Activated T-helper 1 cell treated with Interleukin-2 at 50 U/mL for 16 hours (primary cell): Measurements from ENCODE around the gene PRKN.

ENCODE experiments used
- DNase-seq: peaks from one replicate; pipeline ENCODE4 v3.0.0-alpha.2; 2020; ENCODE audit warnings: low read depth

PRKN gene

GRCh38 chr6:162615016-162615705, 112.4 kb downstream of the PRKN start:
- no peak for DNase-seq

DNA sequence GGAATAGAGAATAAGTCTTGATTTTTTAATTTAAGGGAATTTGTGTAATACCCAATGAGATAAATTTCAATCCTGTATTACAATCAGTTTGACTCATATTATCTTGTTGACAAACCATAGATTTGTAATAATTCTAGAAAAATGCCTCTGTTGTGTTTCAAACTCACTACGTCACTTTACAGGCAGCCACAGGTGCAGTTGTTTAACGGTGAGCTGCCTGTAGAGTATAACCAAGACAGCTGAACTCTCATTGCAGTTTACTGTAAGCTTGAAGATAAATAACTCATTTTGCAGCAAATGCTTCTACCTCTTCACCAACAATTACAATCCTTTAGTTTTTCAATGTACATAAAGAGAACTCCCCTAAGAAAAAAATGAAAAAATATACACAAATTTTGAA, 114.3 kb downstream of the PRKN start:
- DNase-seq, result no peak

- no peak for DNase-seq
Measured at GRCh38 chr6:162612613-162613012, 115.0 kb downstream of the PRKN start.

DNA sequence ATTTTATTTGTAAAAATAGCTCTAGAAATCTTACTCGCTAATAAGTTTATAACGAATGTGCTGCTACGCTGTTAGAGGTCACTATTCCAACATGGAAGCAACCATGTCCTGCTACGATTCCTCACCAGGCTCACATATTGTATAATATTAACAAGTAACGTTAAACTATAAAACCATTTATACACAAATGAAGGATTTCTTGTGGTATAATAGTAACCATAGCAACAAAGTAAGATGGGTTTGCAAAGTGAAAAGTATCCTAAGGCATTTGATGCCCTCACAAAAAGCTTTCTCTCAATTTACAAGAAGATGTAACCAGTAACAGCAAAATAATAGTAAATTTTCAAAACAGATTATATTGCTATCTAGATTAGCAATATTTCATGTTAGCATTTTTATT, 117.2 kb downstream of the PRKN start:
- no peak for DNase-seq

DNA sequence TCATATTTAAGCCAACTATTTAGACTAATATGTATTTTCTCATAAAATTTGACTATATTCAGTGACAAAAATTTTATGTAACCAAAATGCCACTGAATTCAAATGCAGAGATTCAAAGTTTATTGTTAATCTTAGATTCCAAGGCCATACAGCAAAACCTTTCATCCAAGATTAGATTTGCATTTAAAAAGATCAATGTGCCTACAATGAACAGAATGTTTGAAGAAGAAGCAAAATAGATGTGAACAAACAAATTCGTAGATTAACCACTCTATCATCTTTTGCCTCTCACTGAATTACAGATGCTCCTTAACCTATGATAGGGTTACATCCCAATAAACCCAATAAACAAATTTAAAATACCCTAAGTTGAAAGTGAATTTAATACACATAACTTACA, 121.7 kb downstream of the PRKN start:
- DNase-seq, result no peak

DNA sequence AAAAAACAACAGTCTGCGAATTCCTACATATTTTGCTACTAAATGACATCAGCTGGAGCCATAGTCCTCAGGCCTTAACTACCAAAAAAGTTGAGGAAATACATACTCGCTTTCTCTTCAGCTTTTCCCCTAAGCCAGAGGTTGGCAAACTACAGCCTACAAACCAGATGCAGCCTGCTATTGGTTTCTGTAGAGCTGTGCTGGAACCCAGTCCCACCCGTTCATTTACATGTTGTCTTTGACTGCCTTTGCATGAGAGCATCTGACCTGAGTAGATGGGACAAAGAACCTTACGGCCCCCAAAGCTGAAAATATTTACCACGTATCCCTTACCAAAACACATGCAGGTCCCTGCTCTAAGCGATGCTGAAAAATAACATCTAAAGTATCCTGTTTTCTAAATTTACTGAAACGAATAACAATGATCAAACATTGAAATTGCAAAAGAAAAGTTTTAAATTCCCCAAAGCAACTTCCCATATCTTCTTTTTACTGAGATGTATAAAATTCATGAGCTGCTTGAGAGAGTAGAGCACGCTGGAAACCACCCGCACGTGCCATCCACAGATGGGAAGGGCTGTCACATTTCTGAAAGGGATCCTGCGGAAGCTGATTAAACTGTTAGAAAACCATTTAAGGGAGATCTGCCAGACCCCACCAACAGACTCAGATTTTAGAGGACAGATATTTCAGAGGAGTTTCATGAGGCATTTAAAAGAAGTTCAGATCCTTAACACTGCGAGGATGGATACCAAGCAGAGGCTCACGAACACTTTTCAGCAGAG, 124.1 kb downstream of the PRKN start:
- DNase-seq, result no peak

- no peak for DNase-seq
Measured at GRCh38 chr6:162602759-162603158, 124.8 kb downstream of the PRKN start.

DNA sequence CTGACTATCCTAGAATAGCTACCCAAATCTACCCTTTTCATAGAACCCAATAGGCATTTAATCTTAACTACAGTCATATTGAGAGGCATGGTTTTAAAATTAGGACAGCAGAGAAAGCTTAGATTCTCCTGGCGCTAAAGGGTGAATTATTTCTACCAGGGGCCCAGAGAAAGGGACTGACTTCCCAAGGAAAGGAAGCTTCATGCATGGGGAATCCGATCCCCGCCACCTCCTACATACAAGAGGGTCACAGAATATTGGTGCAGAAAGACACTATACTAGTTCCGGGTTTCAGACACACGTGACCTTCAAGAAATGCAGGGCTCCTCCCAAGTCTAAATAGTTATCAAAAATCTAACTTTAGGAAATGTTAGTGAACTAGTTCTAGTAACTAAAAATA, 130.9 kb downstream of the PRKN start:
- DNase-seq, result no peak

DNA sequence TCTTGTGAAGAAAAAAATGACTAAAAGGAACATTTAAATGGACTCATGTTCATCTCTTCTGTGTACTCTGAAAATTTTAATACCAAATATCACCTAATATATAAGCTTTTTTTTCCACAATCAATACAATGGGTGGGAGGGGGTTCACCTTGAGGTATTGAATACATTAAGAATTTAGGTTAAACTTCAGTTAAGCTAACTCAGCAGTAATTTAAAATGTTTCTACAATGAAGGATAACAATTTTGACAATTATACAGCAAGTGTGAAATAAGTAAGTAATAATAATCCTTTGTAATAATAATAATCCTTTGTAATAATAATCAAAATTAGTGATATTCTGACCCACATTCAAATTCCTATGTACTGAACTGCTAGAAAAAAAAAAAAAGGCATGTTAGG, 136.0 kb downstream of the PRKN start:
- DNase-seq, result no peak

- no peak for DNase-seq
Measured at GRCh38 chr6:162581988-162582780, 145.4 kb downstream of the PRKN start.

GRCh38 chr6:162580619-162581018, 146.9 kb downstream of the PRKN start:
- DNase-seq, result no peak

DNA sequence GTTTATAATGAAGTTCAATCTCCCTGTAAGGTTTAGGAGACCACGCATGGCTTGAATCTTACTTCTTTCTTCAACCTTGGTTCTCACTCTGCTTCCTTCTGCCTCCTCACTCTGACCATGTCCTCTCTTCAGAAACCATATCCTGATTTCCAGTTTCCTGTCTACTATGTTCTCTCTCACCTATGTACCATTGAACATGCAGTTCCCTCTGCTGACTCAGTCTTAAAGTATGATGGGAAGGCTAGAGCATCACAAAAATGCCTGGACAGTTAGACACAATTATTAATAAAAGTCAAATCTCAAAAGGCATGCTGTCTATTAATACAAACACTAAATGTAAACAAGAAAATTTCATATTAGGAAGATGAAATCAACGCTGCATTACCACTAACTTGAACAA, 151.6 kb downstream of the PRKN start:
- no peak for DNase-seq

DNA sequence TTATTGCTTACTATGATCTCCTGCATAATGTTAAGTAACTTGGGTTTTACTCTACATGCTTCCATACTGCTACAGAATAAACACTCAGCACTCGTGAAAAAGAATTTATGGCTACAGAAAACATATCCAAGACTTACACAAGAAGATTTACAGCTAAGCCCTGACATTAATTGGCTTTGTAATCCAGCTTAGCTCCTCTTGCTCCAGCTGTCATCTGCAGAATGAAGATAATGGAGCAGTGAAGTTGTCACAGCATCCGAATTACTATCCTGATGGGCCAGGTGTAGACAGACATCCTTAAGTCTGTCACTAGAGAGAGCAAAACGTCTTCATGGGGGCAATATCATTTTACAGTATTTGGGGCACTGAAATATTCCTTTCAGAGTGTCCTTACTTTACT, 155.3 kb downstream of the PRKN start:
- DNase-seq, result no peak

DNA sequence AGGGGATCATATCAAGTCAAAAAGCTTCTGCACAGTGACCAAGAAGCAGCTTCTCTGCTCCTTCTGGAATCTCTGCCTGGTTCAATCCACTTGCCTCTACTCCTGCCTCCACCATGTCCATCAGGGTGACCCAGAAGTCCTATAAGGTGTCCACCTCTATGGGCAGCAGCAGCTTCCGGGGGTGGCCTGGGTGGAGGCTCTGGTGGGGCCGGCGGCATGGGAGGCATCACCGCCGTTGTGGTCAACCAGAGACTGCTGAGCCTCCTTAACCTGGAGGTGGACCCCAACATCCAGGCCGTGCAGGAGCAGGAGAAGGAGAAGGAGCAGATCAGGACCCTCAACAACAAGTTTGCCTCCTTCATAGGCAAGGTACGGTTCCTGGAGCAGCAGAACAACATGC, 159.3 kb downstream of the PRKN start:
- no peak for DNase-seq

GRCh38 chr6:162562041-162562440, 165.5 kb downstream of the PRKN start:
- DNase-seq, result no peak

- no peak for DNase-seq
Measured at GRCh38 chr6:162560891-162561290, 166.7 kb downstream of the PRKN start.

- no peak for DNase-seq
Measured at GRCh38 chr6:162554531-162554930, 173.0 kb downstream of the PRKN start.

DNA sequence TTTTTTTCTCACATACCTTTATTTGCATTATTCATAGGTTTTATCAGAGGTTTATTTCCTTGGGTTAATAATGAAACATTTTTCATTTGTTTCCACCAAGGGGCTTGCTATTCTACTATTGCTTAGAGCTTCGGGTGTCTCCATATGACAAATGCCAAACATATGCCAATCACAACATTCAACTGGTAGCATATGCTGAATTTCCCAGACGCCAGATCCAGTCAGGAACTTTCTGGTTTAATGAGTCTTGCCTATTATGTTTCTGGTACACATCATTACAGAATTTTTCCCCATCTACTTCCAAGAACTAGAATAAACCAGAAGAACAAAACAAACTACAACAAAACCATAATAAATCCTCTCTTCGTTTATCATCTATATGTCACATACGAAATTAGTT, 180.7 kb downstream of the PRKN start:
- DNase-seq, result no peak

DNA sequence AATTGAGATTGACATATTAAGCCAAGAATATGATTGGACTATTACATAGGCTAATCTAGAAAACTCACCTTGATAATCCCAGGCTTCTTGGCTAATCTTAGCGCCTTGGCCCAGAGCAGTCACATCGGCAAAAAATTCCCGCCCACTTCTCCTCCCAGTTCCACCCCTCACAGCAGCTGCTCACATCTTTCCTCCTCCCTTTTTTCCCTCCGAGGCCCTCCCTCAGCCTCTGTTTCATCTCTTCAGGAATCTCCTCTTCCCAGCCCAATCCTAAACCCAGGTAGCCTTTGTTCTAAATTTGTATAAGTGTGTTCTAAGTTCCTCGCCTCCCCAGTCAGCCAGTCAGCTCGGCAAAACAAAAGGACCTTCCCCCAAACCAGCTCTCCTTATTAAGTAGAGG, 184.3 kb downstream of the PRKN start:
- no peak for DNase-seq

GRCh38 chr6:162541019-162541601, 186.5 kb downstream of the PRKN start:
- DNase-seq, result no peak

GRCh38 chr6:162539321-162539720, 188.2 kb downstream of the PRKN start:
- DNase-seq, result no peak

GRCh38 chr6:162538643-162539064, 188.9 kb downstream of the PRKN start:
- no peak for DNase-seq

DNA sequence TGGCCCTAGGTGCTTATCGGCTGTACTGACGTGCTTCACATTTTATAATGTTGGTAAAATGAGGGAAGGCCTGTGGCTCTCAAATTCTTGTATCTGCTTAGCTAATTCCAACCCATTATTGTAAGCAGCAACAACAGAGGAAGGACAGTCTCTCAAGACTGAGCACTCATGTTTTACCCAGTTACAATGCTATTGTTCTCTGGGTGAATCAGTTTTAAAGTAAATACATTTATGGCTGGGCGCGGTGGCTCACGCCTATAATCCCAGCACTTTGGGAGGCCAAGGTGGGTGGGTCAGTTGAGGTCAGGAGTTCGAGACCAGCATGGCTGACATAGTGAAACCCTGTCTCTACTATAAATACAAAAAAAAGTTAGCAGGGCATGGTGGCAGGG, 194.6 kb downstream of the PRKN start:
- DNase-seq, result no peak
